ENCODE data around the gene TEK.

GRCh38 chr9:27248702-27249101 lies 139.7 kb downstream of the TEK start:
- TF ChIP-seq CBX2 (IDR thresholded peaks at IDR 0.05; ENCODE audit: insufficient read depth, low read length, poor library complexity, severe bottlenecking) (no peak), POLR2A (conservative IDR thresholded peaks at IDR 0.05) (no peak), CTCF (IDR thresholded peaks at IDR 0.05 in 2 of 3, conservative IDR thresholded peaks at IDR 0.05 in 1 of 3; ENCODE audit: insufficient read depth in 2 of 3, low read depth in 1 of 3, low read length in 3 of 3) (no peak)
